C4-2B (cell line): ENCODE results near the gene ACVR1B.

Experiments
- H3K27ac ChIP-seq: fragments of 450-650 bp; 2 replicates; pipeline ENCODE4 v1.5.1; 2017
- CTCF ChIP-seq: fragments of 450-650 bp; conservative IDR thresholded peaks from 2 replicates; pipeline ENCODE4 v1.5.1; 2017; ENCODE audit warnings: mild to moderate bottlenecking
- ZFX ChIP-seq: fragments of 450-650 bp; IDR thresholded peaks from 2 replicates; pipeline ENCODE4 v1.6.1; 2017

The ACVR1B gene

GRCh38 chr12:51984657-51985056 lies 33.2 kb downstream of the ACVR1B start:
- peak overlapping the region; percentile 74 for H3K27ac ChIP-seq
- no peak for TF ChIP-seq ZFX
- no peak for TF ChIP-seq CTCF

GRCh38 chr12:51985154-51985835 lies 33.8 kb downstream of the ACVR1B start:
- H3K27ac ChIP-seq, result peak overlapping the region; percentile 74
- TF ChIP-seq ZFX (no peak), CTCF (no peak)

GRCh38 chr12:51986834-51987233 lies 35.3 kb downstream of the ACVR1B start:
- TF ChIP-seq ZFX (no peak), CTCF (no peak)
- no peak overlapping the region for H3K27ac ChIP-seq

GRCh38 chr12:51992246-51992645 lies 40.7 kb downstream of the ACVR1B start:
- H3K27ac ChIP-seq, result no peak overlapping the region
- TF ChIP-seq CTCF (no peak), ZFX (no peak)

GRCh38 chr12:51994539-51994820 lies 43.0 kb downstream of the ACVR1B start:
- no peak overlapping the region for H3K27ac ChIP-seq
- no peak for TF ChIP-seq CTCF
- TF ChIP-seq ZFX, result no peak

GRCh38 chr12:51994959-51995358 lies 43.5 kb downstream of the ACVR1B start:
- TF ChIP-seq ZFX (no peak), CTCF (no peak)
- no peak overlapping the region for H3K27ac ChIP-seq

- TF ChIP-seq CTCF, result no peak
- no peak for TF ChIP-seq ZFX
- H3K27ac ChIP-seq, result no peak overlapping the region
Measured at GRCh38 chr12:51997136-51997535, 45.6 kb downstream of the ACVR1B start.
